ENCODE results near the gene MARCHF10. TPM values are rescaled to one million over a fixed set of nuclear protein-coding genes. Genes with fewer than 3 reads are reported as not detected.

MARCHF10 gene
- total RNA-seq, 1 experiment from 2014 or later, result not detected

GRCh38 chr17:62805234-62805633, 2.9 kb downstream of the MARCHF10 start:
- Histone ChIP-seq H3K9me2 (replicated peaks; ENCODE audit: low read length) (no peaks in the 10 kb centered on the region), H3K36me3 (ENCODE audit: low read depth, low read length) (no peaks in the 10 kb centered on the region), H3F3A (ENCODE audit: low read length, unreplicated experiment) (no peaks in the 10 kb centered on the region), H3K27ac (ENCODE audit: low read length) (no peak overlapping the region), H2AFZ (ENCODE audit: low read length) (no peak overlapping the region), H3K27me3 (ENCODE audit: low read length) (no peaks in the 10 kb centered on the region), H4K20me1 (ENCODE audit: low read length) (no peaks in the 10 kb centered on the region), H3K4me2 (ENCODE audit: low read length) (no peak overlapping the region), H3K9me3 (ENCODE audit: low read length) (no peaks in the 10 kb centered on the region), H3K9ac (ENCODE audit: low read length) (no peak overlapping the region), H3K79me2 (ENCODE audit: low read length) (no peaks in the 10 kb centered on the region), H3K4me3 (ENCODE audit: low read length) (no peak overlapping the region), H3K4me1 (ENCODE audit: insufficient read depth, low read length) (peaks cover 14% of the 10 kb centered on the region)
- CTCF ChIA-PET, result no interaction called here
- intact Hi-C loops (cut with micrococcal nuclease), result no loop called here
- no TSS peak for BruUV-seq (replicated peaks)
- ATAC-seq, result no peak
- POLR2A ChIA-PET (ENCODE audit: unreplicated experiment), result no interaction called here
- TF ChIP-seq, protein P1, sequence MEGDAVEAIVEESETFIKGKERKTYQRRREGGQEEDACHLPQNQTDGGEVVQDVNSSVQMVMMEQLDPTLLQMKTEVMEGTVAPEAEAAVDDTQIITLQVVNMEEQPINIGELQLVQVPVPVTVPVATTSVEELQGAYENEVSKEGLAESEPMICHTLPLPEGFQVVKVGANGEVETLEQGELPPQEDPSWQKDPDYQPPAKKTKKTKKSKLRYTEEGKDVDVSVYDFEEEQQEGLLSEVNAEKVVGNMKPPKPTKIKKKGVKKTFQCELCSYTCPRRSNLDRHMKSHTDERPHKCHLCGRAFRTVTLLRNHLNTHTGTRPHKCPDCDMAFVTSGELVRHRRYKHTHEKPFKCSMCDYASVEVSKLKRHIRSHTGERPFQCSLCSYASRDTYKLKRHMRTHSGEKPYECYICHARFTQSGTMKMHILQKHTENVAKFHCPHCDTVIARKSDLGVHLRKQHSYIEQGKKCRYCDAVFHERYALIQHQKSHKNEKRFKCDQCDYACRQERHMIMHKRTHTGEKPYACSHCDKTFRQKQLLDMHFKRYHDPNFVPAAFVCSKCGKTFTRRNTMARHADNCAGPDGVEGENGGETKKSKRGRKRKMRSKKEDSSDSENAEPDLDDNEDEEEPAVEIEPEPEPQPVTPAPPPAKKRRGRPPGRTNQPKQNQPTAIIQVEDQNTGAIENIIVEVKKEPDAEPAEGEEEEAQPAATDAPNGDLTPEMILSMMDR (conservative IDR thresholded peaks at IDR 0.05; ENCODE audit: low read depth, low read length), result no peak
- TF ChIP-seq EZH2 (IDR thresholded peaks at IDR 0.05; ENCODE audit: low read length, unreplicated experiment), result no peak
- no peak for TF ChIP-seq EZH2phosphoT487 (IDR thresholded peaks at IDR 0.05; ENCODE audit: borderline replicate concordance, low read length)
- no peak for DNase-seq

GRCh38 chr17:62804822-62805221, 3.3 kb downstream of the MARCHF10 start:
- ATAC-seq (no peak), DNase-seq (no peak)
- Histone ChIP-seq H3K4me2 (ENCODE audit: low read length) (no peak overlapping the region), H3K36me3 (ENCODE audit: low read depth, low read length) (no peaks in the 10 kb centered on the region), H3K27me3 (ENCODE audit: low read length) (no peaks in the 10 kb centered on the region), H3K9me2 (replicated peaks; ENCODE audit: low read length) (no peaks in the 10 kb centered on the region), H3K27ac (ENCODE audit: low read length) (no peak overlapping the region), H4K20me1 (ENCODE audit: low read length) (no peaks in the 10 kb centered on the region), H3K9me3 (ENCODE audit: low read length) (no peaks in the 10 kb centered on the region), H2AFZ (ENCODE audit: low read length) (no peak overlapping the region), H3K79me2 (ENCODE audit: low read length) (no peaks in the 10 kb centered on the region), H3K9ac (ENCODE audit: low read length) (no peak overlapping the region), H3K4me3 (ENCODE audit: low read length) (no peak overlapping the region), H3F3A (ENCODE audit: low read length, unreplicated experiment) (no peaks in the 10 kb centered on the region), H3K4me1 (ENCODE audit: insufficient read depth, low read length) (peaks cover 18% of the 10 kb centered on the region)
- intact Hi-C loops (cut with micrococcal nuclease), result no loop called here
- no TSS peak for BruUV-seq (replicated peaks)
- TF ChIP-seq EZH2phosphoT487 (IDR thresholded peaks at IDR 0.05; ENCODE audit: borderline replicate concordance, low read length) (no peak), EZH2 (IDR thresholded peaks at IDR 0.05; ENCODE audit: low read length, unreplicated experiment) (no peak)
- TF ChIP-seq, protein P1 (conservative IDR thresholded peaks at IDR 0.05; ENCODE audit: low read depth, low read length), result no peak
- ChIA-PET CTCF (no interaction called here), POLR2A (ENCODE audit: unreplicated experiment) (no interaction called here)

- no peaks in the 10 kb centered on the region for H3K79me2 ChIP-seq (ENCODE audit: low read length)
- no peak overlapping the region for H3K27ac ChIP-seq (ENCODE audit: low read length)
- intact Hi-C loops (cut with micrococcal nuclease), result no loop called here
Measured at GRCh38 chr17:62804025-62804424, 4.1 kb downstream of the MARCHF10 start.

More at GRCh38 chr17:62804025-62804424, 4.1 kb downstream of the MARCHF10 start:
- Histone ChIP-seq H3K4me3 (ENCODE audit: low read length) (no peak overlapping the region), H4K20me1 (ENCODE audit: low read length) (no peaks in the 10 kb centered on the region), H3F3A (ENCODE audit: low read length, unreplicated experiment) (no peaks in the 10 kb centered on the region), H3K36me3 (ENCODE audit: low read depth, low read length) (no peaks in the 10 kb centered on the region), H3K9me3 (ENCODE audit: low read length) (no peaks in the 10 kb centered on the region), H3K9ac (ENCODE audit: low read length) (no peak overlapping the region), H3K4me1 (ENCODE audit: insufficient read depth, low read length) (peaks cover 19% of the 10 kb centered on the region), H2AFZ (ENCODE audit: low read length) (no peak overlapping the region), H3K4me2 (ENCODE audit: low read length) (no peak overlapping the region), H3K9me2 (replicated peaks; ENCODE audit: low read length) (no peaks in the 10 kb centered on the region), H3K27me3 (ENCODE audit: low read length) (no peaks in the 10 kb centered on the region)
- ChIA-PET CTCF (no interaction called here), POLR2A (ENCODE audit: unreplicated experiment) (no interaction called here)
- no TSS peak for BruUV-seq (replicated peaks)
- ATAC-seq, result no peak
- TF ChIP-seq EZH2phosphoT487 (IDR thresholded peaks at IDR 0.05; ENCODE audit: borderline replicate concordance, low read length), result no peak
- TF ChIP-seq, protein P1 (conservative IDR thresholded peaks at IDR 0.05; ENCODE audit: low read depth, low read length), result no peak
- no peak for TF ChIP-seq EZH2 (IDR thresholded peaks at IDR 0.05; ENCODE audit: low read length, unreplicated experiment)
- no peak for DNase-seq

Data from PC-3 (cell line).